Fibroblast of lung (primary cell): ENCODE results near the gene DENND5B.

Experiments
- CTCF ChIP-seq, 2 donors: IDR thresholded peaks in 1 of 2; conservative IDR thresholded peaks in 1 of 2; 1 replicate in 1 of 2; 2 replicates in 1 of 2; pipeline ENCODE4 v1.5.1; 2011 to 2012; ENCODE audit warnings: low read length in 2 of 2, control low read depth in 1 of 2, inconsistent platforms in 1 of 2, low read depth in 1 of 2, mild to moderate bottlenecking in 1 of 2
- EZH2 ChIP-seq: IDR thresholded peaks from 2 replicates; pipeline ENCODE4 v1.5.1; 2012; ENCODE audit warnings: low read length, control low read depth, mild to moderate bottlenecking; ENCODE audit errors: missing control alignments

GRCh38 chr12:31465002-31465401 is 125.9 kb downstream of the DENND5B start:
- TF ChIP-seq CTCF (conservative IDR thresholded peaks at IDR 0.05 in 1 of 2, IDR thresholded peaks at IDR 0.05 in 1 of 2; ENCODE audit: low read depth in 1 of 2, low read length in 2 of 2) (no peak), EZH2 (no peak)
